Measurements from ENCODE around the gene FAM110A.

DNA sequence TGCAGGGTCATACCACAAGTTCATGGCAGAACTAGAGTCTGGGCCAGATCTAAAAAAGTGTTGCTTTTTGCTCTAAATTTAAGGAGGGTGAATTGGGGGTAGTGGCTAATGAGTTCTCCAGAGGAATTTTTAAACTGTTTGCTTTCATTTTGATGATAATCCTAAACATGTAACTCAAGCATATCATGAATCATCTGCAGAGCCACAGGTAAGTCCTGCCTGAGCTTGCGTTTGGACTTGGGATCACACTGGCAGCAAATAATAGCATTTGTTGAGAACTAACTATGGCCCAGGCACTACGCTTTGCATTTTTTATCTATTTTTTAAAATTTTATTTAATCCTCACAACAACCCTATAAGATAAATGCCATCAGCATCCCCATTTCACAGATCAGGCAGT lies 27.4 kb downstream of the FAM110A start:
- TF ChIP-seq, protein P1, sequence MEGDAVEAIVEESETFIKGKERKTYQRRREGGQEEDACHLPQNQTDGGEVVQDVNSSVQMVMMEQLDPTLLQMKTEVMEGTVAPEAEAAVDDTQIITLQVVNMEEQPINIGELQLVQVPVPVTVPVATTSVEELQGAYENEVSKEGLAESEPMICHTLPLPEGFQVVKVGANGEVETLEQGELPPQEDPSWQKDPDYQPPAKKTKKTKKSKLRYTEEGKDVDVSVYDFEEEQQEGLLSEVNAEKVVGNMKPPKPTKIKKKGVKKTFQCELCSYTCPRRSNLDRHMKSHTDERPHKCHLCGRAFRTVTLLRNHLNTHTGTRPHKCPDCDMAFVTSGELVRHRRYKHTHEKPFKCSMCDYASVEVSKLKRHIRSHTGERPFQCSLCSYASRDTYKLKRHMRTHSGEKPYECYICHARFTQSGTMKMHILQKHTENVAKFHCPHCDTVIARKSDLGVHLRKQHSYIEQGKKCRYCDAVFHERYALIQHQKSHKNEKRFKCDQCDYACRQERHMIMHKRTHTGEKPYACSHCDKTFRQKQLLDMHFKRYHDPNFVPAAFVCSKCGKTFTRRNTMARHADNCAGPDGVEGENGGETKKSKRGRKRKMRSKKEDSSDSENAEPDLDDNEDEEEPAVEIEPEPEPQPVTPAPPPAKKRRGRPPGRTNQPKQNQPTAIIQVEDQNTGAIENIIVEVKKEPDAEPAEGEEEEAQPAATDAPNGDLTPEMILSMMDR (IDR thresholded peaks at IDR 0.05) = no peak
- TF ChIP-seq POLR2A (IDR thresholded peaks at IDR 0.05) = no peak
